ENCODE results near the gene TAB2.

The TAB2 gene

GRCh38 chr6:149284904-149285303 is 32.6 kb upstream of the TAB2 start:
- Histone ChIP-seq H3K4me1 (ENCODE audit: control insufficient read depth in 5 of 5, insufficient read depth in 5 of 5, low read length in 5 of 5) (no peaks in the 10 kb centered on the region), H3K9ac (ENCODE audit: low read length in 5 of 5) (no peak overlapping the region), H3K4me3 (ENCODE audit: low read depth in 1 of 5, low read length in 5 of 5) (no peak overlapping the region), H3K27ac (ENCODE audit: low read depth, low read length) (no peak overlapping the region), H3K27me3 (ENCODE audit: control insufficient read depth in 5 of 5, insufficient read depth in 4 of 5, low read length in 5 of 5) (no peaks in the 10 kb centered on the region), H3K9me3 (ENCODE audit: control insufficient read depth in 5 of 5, low read length in 5 of 5) (no peaks in the 10 kb centered on the region), H3K36me3 (ENCODE audit: control insufficient read depth in 5 of 5, insufficient read depth in 5 of 5, low read length in 5 of 5) (no peaks in the 10 kb centered on the region)

- Histone ChIP-seq H3K36me3 (ENCODE audit: control insufficient read depth in 5 of 5, insufficient read depth in 5 of 5, low read length in 5 of 5) (no peaks in the 10 kb centered on the region), H3K4me3 (ENCODE audit: low read depth in 1 of 5, low read length in 5 of 5) (no peak overlapping the region), H3K4me1 (ENCODE audit: control insufficient read depth in 5 of 5, insufficient read depth in 5 of 5, low read length in 5 of 5) (no peaks in the 10 kb centered on the region), H3K9ac (ENCODE audit: low read length in 5 of 5) (no peak overlapping the region), H3K9me3 (ENCODE audit: control insufficient read depth in 5 of 5, low read length in 5 of 5) (no peaks in the 10 kb centered on the region), H3K27me3 (ENCODE audit: control insufficient read depth in 5 of 5, insufficient read depth in 4 of 5, low read length in 5 of 5) (no peaks in the 10 kb centered on the region), H3K27ac (ENCODE audit: low read depth, low read length) (no peak overlapping the region)
Measured at GRCh38 chr6:149285626-149286025, 31.9 kb upstream of the TAB2 start.

GRCh38 chr6:149286905-149287304 is 30.6 kb upstream of the TAB2 start:
- H3K9me3 ChIP-seq (ENCODE audit: control insufficient read depth in 5 of 5, low read length in 5 of 5) = no peaks in the 10 kb centered on the region

GRCh38 chr6:149289192-149289781 is 28.2 kb upstream of the TAB2 start:
- no peak overlapping the region for H3K4me3 ChIP-seq (ENCODE audit: low read depth in 1 of 5, low read length in 5 of 5)
- no peaks in the 10 kb centered on the region for H3K9me3 ChIP-seq (ENCODE audit: control insufficient read depth in 5 of 5, low read length in 5 of 5)
- H3K36me3 ChIP-seq (ENCODE audit: control insufficient read depth in 5 of 5, insufficient read depth in 5 of 5, low read length in 5 of 5) = no peaks in the 10 kb centered on the region
- no peak overlapping the region for H3K27ac ChIP-seq (ENCODE audit: low read depth, low read length)
- H3K27me3 ChIP-seq (ENCODE audit: control insufficient read depth in 5 of 5, insufficient read depth in 4 of 5, low read length in 5 of 5) = no peaks in the 10 kb centered on the region
- H3K9ac ChIP-seq (ENCODE audit: low read length in 5 of 5) = no peak overlapping the region
- H3K4me1 ChIP-seq (ENCODE audit: control insufficient read depth in 5 of 5, insufficient read depth in 5 of 5, low read length in 5 of 5) = no peaks in the 10 kb centered on the region

More at GRCh38 chr6:149286905-149287304, 30.6 kb upstream of the TAB2 start:
- Histone ChIP-seq H3K9ac (ENCODE audit: low read length in 5 of 5) (no peak overlapping the region), H3K27me3 (ENCODE audit: control insufficient read depth in 5 of 5, insufficient read depth in 4 of 5, low read length in 5 of 5) (no peaks in the 10 kb centered on the region), H3K27ac (ENCODE audit: low read depth, low read length) (no peak overlapping the region), H3K4me3 (ENCODE audit: low read depth in 1 of 5, low read length in 5 of 5) (no peak overlapping the region), H3K4me1 (ENCODE audit: control insufficient read depth in 5 of 5, insufficient read depth in 5 of 5, low read length in 5 of 5) (no peaks in the 10 kb centered on the region), H3K36me3 (ENCODE audit: control insufficient read depth in 5 of 5, insufficient read depth in 5 of 5, low read length in 5 of 5) (no peaks in the 10 kb centered on the region)

- Histone ChIP-seq H3K9ac (ENCODE audit: low read length in 5 of 5) (no peak overlapping the region), H3K27ac (ENCODE audit: low read depth, low read length) (no peak overlapping the region), H3K36me3 (ENCODE audit: control insufficient read depth in 5 of 5, insufficient read depth in 5 of 5, low read length in 5 of 5) (no peaks in the 10 kb centered on the region), H3K4me1 (ENCODE audit: control insufficient read depth in 5 of 5, insufficient read depth in 5 of 5, low read length in 5 of 5) (no peaks in the 10 kb centered on the region), H3K9me3 (ENCODE audit: control insufficient read depth in 5 of 5, low read length in 5 of 5) (no peaks in the 10 kb centered on the region), H3K27me3 (ENCODE audit: control insufficient read depth in 5 of 5, insufficient read depth in 4 of 5, low read length in 5 of 5) (no peaks in the 10 kb centered on the region), H3K4me3 (ENCODE audit: low read depth in 1 of 5, low read length in 5 of 5) (no peak overlapping the region)
Measured at GRCh38 chr6:149289966-149290365, 27.5 kb upstream of the TAB2 start.

- Histone ChIP-seq H3K9ac (ENCODE audit: low read length in 5 of 5) (no peak overlapping the region), H3K4me1 (ENCODE audit: control insufficient read depth in 5 of 5, insufficient read depth in 5 of 5, low read length in 5 of 5) (no peaks in the 10 kb centered on the region), H3K27me3 (ENCODE audit: control insufficient read depth in 5 of 5, insufficient read depth in 4 of 5, low read length in 5 of 5) (no peaks in the 10 kb centered on the region)
Measured at GRCh38 chr6:149293244-149293643, 24.3 kb upstream of the TAB2 start.

GRCh38 chr6:149300563-149300962 is 16.9 kb upstream of the TAB2 start:
- no peaks in the 10 kb centered on the region for H3K4me1 ChIP-seq (ENCODE audit: control insufficient read depth in 5 of 5, insufficient read depth in 5 of 5, low read length in 5 of 5)
- H3K36me3 ChIP-seq (ENCODE audit: control insufficient read depth in 5 of 5, insufficient read depth in 5 of 5, low read length in 5 of 5) = no peaks in the 10 kb centered on the region
- no peak overlapping the region for H3K4me3 ChIP-seq (ENCODE audit: low read depth in 1 of 5, low read length in 5 of 5)
- no peak overlapping the region for H3K27ac ChIP-seq (ENCODE audit: low read depth, low read length)
- no peaks in the 10 kb centered on the region for H3K9me3 ChIP-seq (ENCODE audit: control insufficient read depth in 5 of 5, low read length in 5 of 5)
- H3K27me3 ChIP-seq (ENCODE audit: control insufficient read depth in 5 of 5, insufficient read depth in 4 of 5, low read length in 5 of 5) = no peaks in the 10 kb centered on the region
- no peak overlapping the region for H3K9ac ChIP-seq (ENCODE audit: low read length in 5 of 5)

More at GRCh38 chr6:149293244-149293643, 24.3 kb upstream of the TAB2 start:
- Histone ChIP-seq H3K36me3 (ENCODE audit: control insufficient read depth in 5 of 5, insufficient read depth in 5 of 5, low read length in 5 of 5) (no peaks in the 10 kb centered on the region), H3K27ac (ENCODE audit: low read depth, low read length) (no peak overlapping the region), H3K4me3 (ENCODE audit: low read depth in 1 of 5, low read length in 5 of 5) (no peak overlapping the region), H3K9me3 (ENCODE audit: control insufficient read depth in 5 of 5, low read length in 5 of 5) (no peaks in the 10 kb centered on the region)

- Histone ChIP-seq H3K27ac (ENCODE audit: low read depth, low read length) (no peak overlapping the region), H3K9me3 (ENCODE audit: control insufficient read depth in 5 of 5, low read length in 5 of 5) (no peaks in the 10 kb centered on the region), H3K9ac (ENCODE audit: low read length in 5 of 5) (no peak overlapping the region), H3K27me3 (ENCODE audit: control insufficient read depth in 5 of 5, insufficient read depth in 4 of 5, low read length in 5 of 5) (no peaks in the 10 kb centered on the region), H3K36me3 (ENCODE audit: control insufficient read depth in 5 of 5, insufficient read depth in 5 of 5, low read length in 5 of 5) (no peaks in the 10 kb centered on the region), H3K4me1 (ENCODE audit: control insufficient read depth in 5 of 5, insufficient read depth in 5 of 5, low read length in 5 of 5) (no peaks in the 10 kb centered on the region), H3K4me3 (ENCODE audit: low read depth in 1 of 5, low read length in 5 of 5) (no peak overlapping the region)
Measured at GRCh38 chr6:149302723-149303122, 14.8 kb upstream of the TAB2 start.

- H3K27me3 ChIP-seq (ENCODE audit: control insufficient read depth in 5 of 5, insufficient read depth in 4 of 5, low read length in 5 of 5) = no peaks in the 10 kb centered on the region
- H3K36me3 ChIP-seq (ENCODE audit: control insufficient read depth in 5 of 5, insufficient read depth in 5 of 5, low read length in 5 of 5) = no peaks in the 10 kb centered on the region
- no peak overlapping the region for H3K9ac ChIP-seq (ENCODE audit: low read length in 5 of 5)
- H3K4me3 ChIP-seq (ENCODE audit: low read depth in 1 of 5, low read length in 5 of 5) = no peak overlapping the region
- no peaks in the 10 kb centered on the region for H3K9me3 ChIP-seq (ENCODE audit: control insufficient read depth in 5 of 5, low read length in 5 of 5)
- H3K27ac ChIP-seq (ENCODE audit: low read depth, low read length) = no peak overlapping the region
- no peaks in the 10 kb centered on the region for H3K4me1 ChIP-seq (ENCODE audit: control insufficient read depth in 5 of 5, insufficient read depth in 5 of 5, low read length in 5 of 5)
Measured at GRCh38 chr6:149303468-149303867, 14.0 kb upstream of the TAB2 start.

GRCh38 chr6:149305372-149305771 is 12.1 kb upstream of the TAB2 start:
- Histone ChIP-seq H3K9me3 (ENCODE audit: control insufficient read depth in 5 of 5, low read length in 5 of 5) (no peaks in the 10 kb centered on the region), H3K4me3 (ENCODE audit: low read depth in 1 of 5, low read length in 5 of 5) (no peak overlapping the region), H3K27me3 (ENCODE audit: control insufficient read depth in 5 of 5, insufficient read depth in 4 of 5, low read length in 5 of 5) (no peaks in the 10 kb centered on the region), H3K36me3 (ENCODE audit: control insufficient read depth in 5 of 5, insufficient read depth in 5 of 5, low read length in 5 of 5) (no peaks in the 10 kb centered on the region), H3K27ac (ENCODE audit: low read depth, low read length) (no peak overlapping the region), H3K9ac (ENCODE audit: low read length in 5 of 5) (no peak overlapping the region), H3K4me1 (ENCODE audit: control insufficient read depth in 5 of 5, insufficient read depth in 5 of 5, low read length in 5 of 5) (no peaks in the 10 kb centered on the region)

GRCh38 chr6:149306967-149307366 is 10.5 kb upstream of the TAB2 start:
- H3K36me3 ChIP-seq (ENCODE audit: control insufficient read depth in 5 of 5, insufficient read depth in 5 of 5, low read length in 5 of 5) = no peaks in the 10 kb centered on the region
- no peak overlapping the region for H3K27ac ChIP-seq (ENCODE audit: low read depth, low read length)
- no peak overlapping the region for H3K9ac ChIP-seq (ENCODE audit: low read length in 5 of 5)
- no peak overlapping the region for H3K4me3 ChIP-seq (ENCODE audit: low read depth in 1 of 5, low read length in 5 of 5)
- no peaks in the 10 kb centered on the region for H3K9me3 ChIP-seq (ENCODE audit: control insufficient read depth in 5 of 5, low read length in 5 of 5)
- H3K27me3 ChIP-seq (ENCODE audit: control insufficient read depth in 5 of 5, insufficient read depth in 4 of 5, low read length in 5 of 5) = no peaks in the 10 kb centered on the region
- no peaks in the 10 kb centered on the region for H3K4me1 ChIP-seq (ENCODE audit: control insufficient read depth in 5 of 5, insufficient read depth in 5 of 5, low read length in 5 of 5)

Measured in subcutaneous abdominal adipose tissue (tissue), 5 donors.